ENCODE data around the gene NME5.

GRCh38 chr5:138182808-138183207 lies 43.6 kb upstream of the NME5 start:
- TF ChIP-seq EZH2 (IDR thresholded peaks at IDR 0.05) (no peak), POLR2AphosphoS5 (IDR thresholded peaks at IDR 0.05; ENCODE audit: borderline replicate concordance, low read depth, low read length) (no peak), FOXP2 (optimal IDR thresholded peaks at IDR 0.05; ENCODE audit: control extremely low read depth, extremely low read length, insufficient read depth) (no peak)
